HG02623 (cell line): ENCODE measurements around the gene GNG4.

Experiments
- ATAC-seq: cut with Tn5 transposase; IDR thresholded peaks from one replicate; pipeline ENCODE4 v1.9.1; 2021; ENCODE audit warnings: moderate library complexity; ENCODE audit not compliant: unreplicated experiment

The GNG4 gene

GRCh38 chr1:235649368-235650163 is at the start of gene GNG4:
Gene GNG4, minus strand, starts transcription at chr1:235649784. Its CDS starts 65,946 bp downstream, at chr1:235583838.
- no peak for ATAC-seq

GRCh38 chr1:235697508-235697907 is 47.9 kb upstream of the GNG4 start:
- ATAC-seq = no peak

GRCh38 chr1:235689356-235689755 is 39.8 kb upstream of the GNG4 start:
- ATAC-seq = no peak

- ATAC-seq = no peak
Observed at GRCh38 chr1:235688096-235688495, 38.5 kb upstream of the GNG4 start.

- no peak for ATAC-seq
Observed at GRCh38 chr1:235683653-235684052, 34.1 kb upstream of the GNG4 start.

- ATAC-seq = no peak
Observed at GRCh38 chr1:235682216-235682615, 32.6 kb upstream of the GNG4 start.

- no peak for ATAC-seq
Observed at GRCh38 chr1:235679644-235680043, 30.1 kb upstream of the GNG4 start.

GRCh38 chr1:235679005-235679404 is 29.4 kb upstream of the GNG4 start:
- ATAC-seq = no peak

GRCh38 chr1:235675152-235675890 is 25.7 kb upstream of the GNG4 start:
- no peak for ATAC-seq

- ATAC-seq = no peak
Observed at GRCh38 chr1:235673981-235674380, 24.4 kb upstream of the GNG4 start.

- no peak for ATAC-seq
Observed at GRCh38 chr1:235671992-235672391, 22.4 kb upstream of the GNG4 start.

GRCh38 chr1:235670157-235670776 is 20.7 kb upstream of the GNG4 start:
- no peak for ATAC-seq

- ATAC-seq = no peak
Observed at GRCh38 chr1:235669277-235669676, 19.7 kb upstream of the GNG4 start.

GRCh38 chr1:235663628-235664027 is 14.0 kb upstream of the GNG4 start:
- ATAC-seq = no peak

- ATAC-seq = no peak
Observed at GRCh38 chr1:235661568-235661967, 12.0 kb upstream of the GNG4 start.

GRCh38 chr1:235659186-235659771 is 9.7 kb upstream of the GNG4 start:
- ATAC-seq = no peak

- ATAC-seq = no peak
Observed at GRCh38 chr1:235657747-235658526, 8.4 kb upstream of the GNG4 start.

- ATAC-seq = no peak
Observed at GRCh38 chr1:235657269-235657668, 7.7 kb upstream of the GNG4 start.

GRCh38 chr1:235652364-235652763 is 2.8 kb upstream of the GNG4 start:
- no peak for ATAC-seq

GRCh38 chr1:235651170-235651806 is 1.7 kb upstream of the GNG4 start:
- ATAC-seq = no peak
